H1 (cell line): ENCODE data around the gene LIPF. TPM values are rescaled to one million over a fixed set of nuclear protein-coding genes. Genes with fewer than 3 reads are reported as not detected.

Experiments
- CTCF ChIA-PET: fragments of 300-600 bp; sonication (Branson Sonifier 250); formaldehyde crosslinking; loops from one replicate; lab custom pipeline; 2021; ENCODE audit not compliant: partially characterized antibody; lab: Charles Lee
- POLR2A ChIA-PET: fragments of 300-600 bp; sonication (Branson Sonifier 250); formaldehyde crosslinking; loops from one replicate; lab custom pipeline; 2021; ENCODE audit warnings: inconsistent platforms; ENCODE audit not compliant: partially characterized antibody; lab: Charles Lee
- DNase-seq, 2 experiments: peaks; one replicate each; pipeline versions ENCODE4 v3.0.0 to v3.0.0-alpha.2; 2010 to 2022; ENCODE audit warnings: low spot score in 2 of 2, low read depth in 1 of 2, mixed read lengths in 1 of 2
- FAIRE-seq: peaks from 2 replicates; lab custom pipeline; 2011; peaks lifted over from hg19 to GRCh38; lab: Jason Lieb, UNC
- H2AFZ ChIP-seq: 2 replicates; pipeline ENCODE4 v1.8.1; 2012; ENCODE audit warnings: low read length, inconsistent platforms
- H2AK5ac ChIP-seq: 2 replicates; pipeline ENCODE4 v1.6.1; 2013; ENCODE audit warnings: low read depth, low read length
- H2BK120ac ChIP-seq: replicated peaks from 2 replicates; pipeline ENCODE3; 2013; ENCODE audit warnings: low read depth, low read length, inconsistent platforms
- H2BK12ac ChIP-seq: 2 replicates; pipeline ENCODE4 v1.6.1; 2013; ENCODE audit warnings: low read depth, low read length
- H2BK15ac ChIP-seq: 2 replicates; pipeline ENCODE4 v1.6.1; 2013; ENCODE audit warnings: low read length
- H2BK20ac ChIP-seq: 2 replicates; pipeline ENCODE4 v1.6.1; 2013; ENCODE audit warnings: low read length
- H2BK5ac ChIP-seq: 2 replicates; pipeline ENCODE4 v1.6.1; 2013; ENCODE audit warnings: low read depth, low read length
- H3K14ac ChIP-seq: 2 replicates; pipeline ENCODE4 v1.6.1; 2013; ENCODE audit warnings: inconsistent platforms; ENCODE audit not compliant: insufficient read length
- H3K18ac ChIP-seq: 2 replicates; pipeline ENCODE4 v1.6.1; 2013; ENCODE audit warnings: low read length; ENCODE audit errors: extremely low read depth
- H3K23ac ChIP-seq: 2 replicates; pipeline ENCODE4 v1.6.1; 2013; ENCODE audit warnings: inconsistent platforms; ENCODE audit not compliant: insufficient read length
- H3K23me2 ChIP-seq: 2 replicates; pipeline ENCODE4 v1.6.1; 2013; ENCODE audit warnings: low read depth, low read length
- H3K27ac ChIP-seq: 2 replicates; pipeline ENCODE4 v1.6.1; 2011; ENCODE audit warnings: low read depth, low read length, inconsistent platforms
- H3K27me3 ChIP-seq, 4 experiments: replicated peaks in 1 of 4; 1 replicate in 1 of 4; 2 replicates in 3 of 4; pipeline versions ENCODE4 v1.6.1 to v1.8.1; 2011 to 2013; ENCODE audit warnings: low read length in 3 of 4, mild to moderate bottlenecking in 3 of 4, inconsistent platforms in 2 of 4, mixed read lengths in 2 of 4, moderate library complexity in 1 of 4; ENCODE audit not compliant: control insufficient read depth in 3 of 4, insufficient read depth in 3 of 4; ENCODE audit errors: extremely low read depth in 1 of 4
- H3K36me3 ChIP-seq, 4 experiments: 2 replicates each; pipeline versions ENCODE4 v1.6.1 to v1.8.1; 2011 to 2013; ENCODE audit warnings: mild to moderate bottlenecking in 4 of 4, low read length in 3 of 4, moderate library complexity in 2 of 4, control low read depth in 1 of 4, inconsistent platforms in 1 of 4; ENCODE audit not compliant: insufficient read depth in 4 of 4, control insufficient read depth in 2 of 4
- H3K4ac ChIP-seq: replicated peaks from 2 replicates; pipeline ENCODE3; 2013; ENCODE audit warnings: low read length, low read depth, mixed read lengths, inconsistent platforms; ENCODE audit not compliant: insufficient read length
- H3K4me1 ChIP-seq, 4 experiments: replicated peaks in 1 of 4; 1 replicate in 1 of 4; 2 replicates in 3 of 4; pipeline versions ENCODE4 v1.6.1 to v1.8.1; 2011 to 2013; ENCODE audit warnings: low read length in 3 of 4, inconsistent platforms in 2 of 4, mixed read lengths in 1 of 4; ENCODE audit not compliant: insufficient read depth in 4 of 4, control insufficient read depth in 3 of 4
- H3K4me2 ChIP-seq, 2 experiments: 2 replicates each; pipeline versions ENCODE4 v1.6.1 to v1.8.1; 2011 to 2013; ENCODE audit warnings: low read depth in 2 of 2, low read length in 2 of 2, control low read depth in 1 of 2, inconsistent platforms in 1 of 2, mild to moderate bottlenecking in 1 of 2; ENCODE audit not compliant: insufficient read depth in 1 of 2
- H3K4me3 ChIP-seq, 4 experiments: fragments of 200-600, 300-600 bp in 1 of 4; sonication (generic), shearing (Covaris generic), sonication (Bioruptor Twin) in 1 of 4; 2 replicates each; pipeline versions ENCODE4 v1.5.1 to v1.8.1; 2011 to 2016; ENCODE audit warnings: low read length in 4 of 4, low read depth in 3 of 4, control low read depth in 2 of 4, inconsistent platforms in 2 of 4, mild to moderate bottlenecking in 2 of 4, mixed read lengths in 1 of 4, moderate library complexity in 1 of 4; ENCODE audit not compliant: insufficient read depth in 2 of 4; ENCODE audit errors: extremely low read depth in 1 of 4
- H3K56ac ChIP-seq: replicated peaks from 2 replicates; pipeline ENCODE3; 2013; ENCODE audit warnings: low read depth, mild to moderate bottlenecking, mixed read lengths, low read length, inconsistent platforms; ENCODE audit not compliant: insufficient read length
- H3K79me1 ChIP-seq: 2 replicates; pipeline ENCODE4 v1.6.1; 2013; ENCODE audit warnings: low read depth, low read length, control low read depth
- H3K79me2 ChIP-seq, 2 experiments: 2 replicates each; pipeline versions ENCODE4 v1.6.1 to v1.8.1; 2012 to 2013; ENCODE audit warnings: low read length in 2 of 2, mild to moderate bottlenecking in 2 of 2, inconsistent platforms in 1 of 2; ENCODE audit not compliant: insufficient read depth in 2 of 2, control insufficient read depth in 1 of 2
- H3K9ac ChIP-seq, 4 experiments: replicated peaks in 1 of 4; 1 replicate in 1 of 4; 2 replicates in 3 of 4; pipeline versions ENCODE4 v1.6.1 to v1.8.1; 2011 to 2013; ENCODE audit warnings: low read depth in 3 of 4, low read length in 3 of 4, control low read depth in 2 of 4, mild to moderate bottlenecking in 2 of 4, moderate library complexity in 2 of 4, inconsistent platforms in 1 of 4; ENCODE audit errors: extremely low read depth in 1 of 4
- H3K9me3 ChIP-seq, 2 experiments: 2 replicates each; pipeline versions ENCODE4 v1.6.1 to v1.8.1; 2012 to 2013; ENCODE audit warnings: mild to moderate bottlenecking in 2 of 2, moderate library complexity in 2 of 2, control low read depth in 1 of 2, inconsistent platforms in 1 of 2, low read depth in 1 of 2, low read length in 1 of 2, mixed read lengths in 1 of 2; ENCODE audit not compliant: insufficient read depth in 2 of 2
- H4K20me1 ChIP-seq, 2 experiments: replicated peaks in 1 of 2; 2 replicates each; pipeline versions ENCODE3 to v1.8.1; 2011 to 2013; ENCODE audit warnings: inconsistent platforms in 2 of 2, low read length in 2 of 2, mild to moderate bottlenecking in 1 of 2; ENCODE audit not compliant: insufficient read depth in 2 of 2, control insufficient read depth in 1 of 2
- H4K5ac ChIP-seq: 2 replicates; pipeline ENCODE4 v1.6.1; 2013; ENCODE audit warnings: low read length, low read depth, mixed read lengths, inconsistent platforms; ENCODE audit not compliant: insufficient read length
- H4K8ac ChIP-seq: 2 replicates; pipeline ENCODE4 v1.8.0; 2013; ENCODE audit warnings: mild to moderate bottlenecking, moderate library complexity, low read length, inconsistent platforms; ENCODE audit not compliant: insufficient read depth; ENCODE audit errors: extremely low read depth
- H4K91ac ChIP-seq: replicated peaks from 2 replicates; pipeline ENCODE3; 2013; ENCODE audit warnings: low read length, mixed read lengths, inconsistent platforms; ENCODE audit not compliant: insufficient read length
- ATF2 ChIP-seq: IDR thresholded peaks from 2 replicates; pipeline ENCODE4 v1.6.1; 2012; ENCODE audit warnings: low read length, inconsistent platforms
- CHD2 ChIP-seq: IDR thresholded peaks from 2 replicates; pipeline ENCODE4 v1.6.1; 2012; ENCODE audit warnings: low read length, improper control_type of control experiment
- CTBP2 ChIP-seq: IDR thresholded peaks from 2 replicates; pipeline ENCODE4 v1.7.0; 2011; ENCODE audit warnings: borderline replicate concordance, mild to moderate bottlenecking, moderate library complexity, mixed read lengths, low read length; ENCODE audit not compliant: insufficient read depth, insufficient read length
- CTCF ChIP-seq, 3 experiments: IDR thresholded peaks; 1 replicate in 2 of 3; 2 replicates in 1 of 3; pipeline versions ENCODE4 v1.5.1 to v1.6.1; 2011; ENCODE audit warnings: low read length in 3 of 3, mild to moderate bottlenecking in 3 of 3, inconsistent platforms in 2 of 3, low read depth in 1 of 3, moderate library complexity in 1 of 3; ENCODE audit not compliant: insufficient read depth in 1 of 3; ENCODE audit errors: control extremely low read depth in 1 of 3
- HDAC6 ChIP-seq: IDR thresholded peaks from one replicate; pipeline ENCODE4 v1.7.1; 2012; ENCODE audit warnings: low read depth, mild to moderate bottlenecking, inconsistent platforms, low read length, moderate library complexity
- JUN ChIP-seq: IDR thresholded peaks from 2 replicates; pipeline ENCODE4 v1.6.1; 2011; ENCODE audit warnings: low read depth, mild to moderate bottlenecking, improper control_type of control experiment, low read length
- KDM1A ChIP-seq: fragments of 200-600, 300-600 bp; sonication (generic); IDR thresholded peaks from 2 replicates; pipeline ENCODE4 v1.7.1; 2016; ENCODE audit warnings: mild to moderate bottlenecking, low read length, borderline replicate concordance
- MAFK ChIP-seq: IDR thresholded peaks from 2 replicates; pipeline ENCODE4 v1.6.1; 2012; ENCODE audit warnings: low read depth, mild to moderate bottlenecking, improper control_type of control experiment, low read length
- POLR2AphosphoS5 ChIP-seq: IDR thresholded peaks from 2 replicates; pipeline ENCODE4 v1.6.1; 2011; ENCODE audit warnings: low read depth, low read length
- SRF ChIP-seq: IDR thresholded peaks from 2 replicates; pipeline ENCODE4 v1.6.1; 2011; ENCODE audit warnings: mild to moderate bottlenecking, low read depth, low read length, moderate library complexity
- TAF7 ChIP-seq: optimal IDR thresholded peaks from 2 replicates; pipeline ENCODE3; 2011; ENCODE audit warnings: low read depth, mild to moderate bottlenecking, inconsistent platforms, low read length, moderate library complexity, borderline replicate concordance
- TEAD4 ChIP-seq: IDR thresholded peaks from 2 replicates; pipeline ENCODE4 v1.6.1; 2012; ENCODE audit warnings: low read depth, low read length, inconsistent platforms, mixed read lengths
- polyA plus RNA-seq, 7 experiments: library from polyadenylated mRNA; depleted of rRNA in 3 of 7; stranded (reverse) in 5 of 7; unstranded in 2 of 7; fragments of >200 nt in 5 of 7; fragments of 200-250 nt in 2 of 7; gene quantifications; 1 replicate in 5 of 7; 2 replicates in 1 of 7; 4 replicates in 1 of 7; pipeline versions ENCODE4 v1.2.1 to v1.2.3, GENCODE V29; 2011 to 2013; ENCODE audit warnings: missing spikeins in 2 of 7, mixed read lengths in 2 of 7
- total RNA-seq: library from RNA; stranded (reverse); fragmentation: NEBNext Ultra II Directional; extraction: Animal tissue kit (Norgen Biotek cat#: 25700); gene quantifications from 2 replicates; pipeline ENCODE4 v1.2.1, GENCODE V29; 2021

The LIPF gene
- total and polyA plus RNA-seq, 2 of the 8 experiments (the other 6 are each of a cell fraction or from before 2014, with no cell fraction given) = not detected

DNA sequence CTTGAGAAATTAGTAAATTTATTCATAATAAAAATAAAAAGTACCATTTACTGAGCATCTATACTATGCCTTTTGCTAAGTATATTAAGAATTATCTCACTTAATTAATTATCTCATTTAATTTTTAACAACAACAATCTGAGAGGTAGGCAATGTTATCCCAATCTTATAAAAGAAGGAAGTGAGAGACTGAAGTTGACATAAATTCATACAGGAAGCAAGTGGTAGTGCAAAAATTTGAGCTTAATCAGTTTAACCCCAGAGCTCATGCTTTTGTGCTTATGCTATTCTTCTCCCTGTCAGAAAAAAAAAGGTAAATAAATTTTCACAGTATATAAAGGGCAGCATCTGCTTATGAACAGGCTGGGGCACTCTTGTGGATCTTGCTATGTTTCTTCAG, 2.7 kb upstream of the LIPF start:
- no peaks in the 10 kb centered on the region for H3K79me1 ChIP-seq
- FAIRE-seq (no peak), DNase-seq (no peak)
- H3K27me3 ChIP-seq = no peaks in the 10 kb centered on the region
- no peak overlapping the region for H3K14ac ChIP-seq
- no peak overlapping the region for H2BK12ac ChIP-seq
- H3K23me2 ChIP-seq = no peaks in the 10 kb centered on the region
- no peak overlapping the region for H3K4me3 ChIP-seq
- no peak overlapping the region for H3K27ac ChIP-seq
- H2BK120ac ChIP-seq = no peak overlapping the region
- H3K36me3 ChIP-seq = no peaks in the 10 kb centered on the region
- H2AK5ac ChIP-seq = no peak overlapping the region
- no peak overlapping the region for H3K18ac ChIP-seq
- no peak overlapping the region for H3K23ac ChIP-seq
- H4K91ac ChIP-seq = no peak overlapping the region
- H3K4me2 ChIP-seq = no peak overlapping the region
- no peak overlapping the region for H2BK5ac ChIP-seq
- H3K4ac ChIP-seq = no peak overlapping the region
- H3K4me1 ChIP-seq = no peaks in the 10 kb centered on the region
- no peak overlapping the region for H2AFZ ChIP-seq
- H4K8ac ChIP-seq = no peak overlapping the region
- CTCF ChIA-PET = interaction anchor here (1.0 kb wide), 1 partner anchor 26 kb away, joined by 3 read pairs; no protein-coding TSS in a partner anchor
- POLR2A ChIA-PET = no interaction called here
- no peaks in the 10 kb centered on the region for H4K20me1 ChIP-seq
- H3K56ac ChIP-seq = no peak overlapping the region
- no peaks in the 10 kb centered on the region for H3K79me2 ChIP-seq
- no peaks in the 10 kb centered on the region for H3K9me3 ChIP-seq
- H3K9ac ChIP-seq = no peak overlapping the region
- H4K5ac ChIP-seq = no peak overlapping the region
- H2BK15ac ChIP-seq = no peak overlapping the region
- no peak overlapping the region for H2BK20ac ChIP-seq
- no peak for TF ChIP-seq TAF7
- TF ChIP-seq POLR2AphosphoS5 = no peak
- no peak for TF ChIP-seq HDAC6
- TF ChIP-seq CTBP2 = no peak
- TF ChIP-seq KDM1A = no peak
- no peak for TF ChIP-seq SRF
- TF ChIP-seq JUN = no peak
- no peak for TF ChIP-seq TEAD4
- TF ChIP-seq MAFK = no peak
- TF ChIP-seq ATF2 = no peak
- TF ChIP-seq CHD2 = no peak
- no peak for TF ChIP-seq CTCF (IDR thresholded peaks at IDR 0.05; ENCODE audit: control extremely low read depth in 1 of 3, insufficient read depth in 1 of 3, low read depth in 1 of 3, low read length in 3 of 3)
